GM12892 (cell line): Measurements from ENCODE around the gene TRABD2B.

Experiments
- POLR2AphosphoS5 ChIP-seq: IDR thresholded peaks from 2 replicates; pipeline ENCODE4 v1.6.1; 2011; ENCODE audit warnings: low read depth, low read length, control low read depth
- TAF1 ChIP-seq: IDR thresholded peaks from 2 replicates; pipeline ENCODE4 v1.6.1; 2011; ENCODE audit warnings: low read depth, mild to moderate bottlenecking, control low read depth, low read length, borderline replicate concordance

GRCh38 chr1:47731730-47732129 lies 265.5 kb downstream of the TRABD2B start:
- TF ChIP-seq TAF1 (no peak), POLR2AphosphoS5 (no peak)
